ENCODE data around the gene NEU4. TPM values are rescaled to one million over a fixed set of nuclear protein-coding genes. Genes with fewer than 3 reads are reported as not detected.

Gene NEU4
- total RNA-seq, 4 donors from 2014 or later: 0.78 to 5.7 (median 1.1) TPM; not detected in 1

GRCh38 chr2:241862775-241863535 lies 54.0 kb downstream of the NEU4 start:
- peaks cover 6% of the 10 kb centered on the region for H3K27me3 ChIP-seq
- no peaks in the 10 kb centered on the region for H3K9me3 ChIP-seq
- H3K36me3 ChIP-seq: no peaks in the 10 kb centered on the region
- 79 to 83% methylated on average over 17 to 22 of the region's 22 CpGs for WGBS, 2 donors
- H3K4me3 ChIP-seq (replicated peaks in 1 of 3): no peak overlapping the region
- TF ChIP-seq CTCF (IDR thresholded peaks at IDR 0.05) (no peak), POLR2A (IDR thresholded peaks at IDR 0.05) (no peak)
- H3K27ac ChIP-seq: no peak overlapping the region
- DNase-seq: no peak
- intact Hi-C loops (cut with DNase I): no loop called here
- peaks cover 14 to 27% of the 10 kb centered on the region in 2 donors for H3K4me1 ChIP-seq

GRCh38 chr2:241863536-241863954 lies 54.6 kb downstream of the NEU4 start:
- intact Hi-C loops (cut with DNase I): no loop called here
- 30 to 47% methylated on average over 12 to 29 of the region's 29 CpGs for WGBS, 2 donors
- no peak overlapping the region for H3K27ac ChIP-seq
- peaks cover 6% of the 10 kb centered on the region for H3K27me3 ChIP-seq
- H3K9me3 ChIP-seq: no peaks in the 10 kb centered on the region
- DNase-seq: no peak
- H3K36me3 ChIP-seq: no peaks in the 10 kb centered on the region
- H3K4me3 ChIP-seq (replicated peaks in 1 of 3): no peak overlapping the region
- peaks cover 13 to 26% of the 10 kb centered on the region in 2 donors for H3K4me1 ChIP-seq
- no peak for TF ChIP-seq POLR2A (IDR thresholded peaks at IDR 0.05)
- TF ChIP-seq CTCF (IDR thresholded peaks at IDR 0.05): no peak

- no peak overlapping the region for H3K4me3 ChIP-seq (replicated peaks in 1 of 3)
- peaks cover 6% of the 10 kb centered on the region for H3K27me3 ChIP-seq
- H3K27ac ChIP-seq: no peak overlapping the region
- DNase-seq: no peak
- H3K9me3 ChIP-seq: no peaks in the 10 kb centered on the region
- intact Hi-C loops (cut with DNase I): no loop called here
- 90 to 93% methylated on average over 2 of the region's 2 CpGs for WGBS, 2 donors
- peaks cover 5 to 18% of the 10 kb centered on the region in 2 donors for H3K4me1 ChIP-seq
- H3K36me3 ChIP-seq: no peaks in the 10 kb centered on the region
- no peak for TF ChIP-seq POLR2A (IDR thresholded peaks at IDR 0.05)
- no peak for TF ChIP-seq CTCF (IDR thresholded peaks at IDR 0.05)
Observed at GRCh38 chr2:241864168-241864849, 55.3 kb downstream of the NEU4 start.

- 92 to 94% methylated on average over 5 of the region's 5 CpGs for WGBS, 2 donors
- peaks cover 5 to 15% of the 10 kb centered on the region in 2 donors for H3K4me1 ChIP-seq
- H3K27me3 ChIP-seq: peaks cover 6% of the 10 kb centered on the region
- no peak overlapping the region for H3K27ac ChIP-seq
- DNase-seq: no peak
- intact Hi-C loops (cut with DNase I): no loop called here
- no peak for TF ChIP-seq POLR2A (IDR thresholded peaks at IDR 0.05)
- no peak for TF ChIP-seq CTCF (IDR thresholded peaks at IDR 0.05)
- no peaks in the 10 kb centered on the region for H3K36me3 ChIP-seq
- H3K9me3 ChIP-seq: no peaks in the 10 kb centered on the region
- H3K4me3 ChIP-seq (replicated peaks in 1 of 3): no peak overlapping the region
Observed at GRCh38 chr2:241864850-241865213, 55.8 kb downstream of the NEU4 start.

GRCh38 chr2:241865416-241865956 lies 56.5 kb downstream of the NEU4 start:
- intact Hi-C loops (cut with DNase I): no loop called here
- no peak for DNase-seq

More at GRCh38 chr2:241865416-241865956, 56.5 kb downstream of the NEU4 start:
- Histone ChIP-seq H3K36me3 (no peaks in the 10 kb centered on the region), H3K27me3 (peaks cover 6% of the 10 kb centered on the region), H3K4me3 (replicated peaks in 1 of 3) (no peak overlapping the region), H3K4me1 (peaks cover 0 to 9% of the 10 kb centered on the region in 2 donors), H3K9me3 (no peaks in the 10 kb centered on the region), H3K27ac (no peak overlapping the region)
- TF ChIP-seq POLR2A (IDR thresholded peaks at IDR 0.05) (no peak), CTCF (IDR thresholded peaks at IDR 0.05) (no peak)
- WGBS, 2 donors: 83 to 87% methylated on average over 3 of the region's 3 CpGs

Data from thyroid gland (tissue), 4 donors.